A673 (cell line): ENCODE measurements around the gene PHB1. TPM values are rescaled to one million over a fixed set of nuclear protein-coding genes. Genes with fewer than 3 reads are reported as not detected.

Experiments used
- BruUV-seq: library from RNA; stranded (reverse); fragments of 400-500 nt; replicated peaks from 2 replicates; lab custom pipeline; 2021; lab: Mats Ljungman, UMichigan
- CTCF ChIA-PET: fragments of 300-600 bp; sonication (Branson Sonifier 250); formaldehyde crosslinking; loops from one replicate; lab custom pipeline; 2022; ENCODE audit warnings: antibody characterized with exemption; lab: Charles Lee
- POLR2A ChIA-PET: fragments of 300-600 bp; sonication (Branson Sonifier 250); formaldehyde crosslinking; loops from one replicate; lab custom pipeline; 2022; ENCODE audit warnings: antibody characterized with exemption; ENCODE audit not compliant: low non-redundant PET; lab: Charles Lee
- DNase-seq: peaks from one replicate; pipeline ENCODE4 v3.0.0-alpha.2; 2015; ENCODE audit warnings: low spot score
- H3K27ac ChIP-seq: fragments of 200-600 bp; sonication (generic); 2 replicates; pipeline ENCODE4 v1.5.1; 2016; ENCODE audit warnings: mixed run types, low read depth, mild to moderate bottlenecking, mixed read lengths, antibody characterized with exemption, low read length; ENCODE audit not compliant: poor library complexity, severe bottlenecking
- H3K27me3 ChIP-seq: fragments of 200-600 bp; sonication (generic); replicated peaks from 2 replicates; pipeline ENCODE4 v1.6.1; 2017; ENCODE audit warnings: mixed run types, low read depth, mild to moderate bottlenecking, mixed read lengths, antibody characterized with exemption, low read length; ENCODE audit not compliant: insufficient read depth, poor library complexity
- H3K36me3 ChIP-seq: fragments of 200-600 bp; sonication (generic); 2 replicates; pipeline ENCODE4 v1.6.1; 2016; ENCODE audit warnings: mixed run types, mild to moderate bottlenecking, mixed read lengths, antibody characterized with exemption, low read length; ENCODE audit not compliant: insufficient read depth, poor library complexity, severe bottlenecking
- H3K4me1 ChIP-seq: fragments of 200-600 bp; sonication (generic); 2 replicates; pipeline ENCODE4 v1.6.1; 2017; ENCODE audit warnings: mixed run types, mild to moderate bottlenecking, mixed read lengths, antibody characterized with exemption, low read length; ENCODE audit not compliant: insufficient read depth, poor library complexity, severe bottlenecking
- H3K4me3 ChIP-seq: fragments of 200-600 bp; sonication (generic); 2 replicates; pipeline ENCODE4 v1.5.1; 2016; ENCODE audit warnings: low read depth, mixed run types, mild to moderate bottlenecking, mixed read lengths, low read length; ENCODE audit not compliant: poor library complexity, severe bottlenecking
- H3K9me3 ChIP-seq: fragments of 200-600 bp; sonication (generic); 2 replicates; pipeline ENCODE4 v1.6.1; 2016; ENCODE audit warnings: mixed run types, low read depth, mild to moderate bottlenecking, mixed read lengths, antibody characterized with exemption, low read length; ENCODE audit not compliant: poor library complexity, severe bottlenecking
- CTCF ChIP-seq: fragments of 300-800, 200-600 bp; sonication (generic); conservative IDR thresholded peaks from 2 replicates; pipeline ENCODE4 v1.5.1; 2017; ENCODE audit warnings: low read depth, mild to moderate bottlenecking, antibody characterized with exemption, low read length, moderate library complexity, mixed read lengths
- EZH2 ChIP-seq: fragments of 200-600 bp; sonication (generic); IDR thresholded peaks from 2 replicates; pipeline ENCODE4 v1.6.1; 2017; ENCODE audit warnings: borderline replicate concordance, low read depth, mild to moderate bottlenecking, mixed read lengths, antibody characterized with exemption, low read length; ENCODE audit not compliant: poor library complexity, severe bottlenecking
- intact Hi-C: fragments of 100-400 bp; cut with micrococcal nuclease; formaldehyde crosslinking; loops from one replicate; pipeline ENCODE4 v1.10.0; 2022; ENCODE audit not compliant: unreplicated experiment
- total RNA-seq: library from RNA; stranded (reverse); gene quantifications from 2 replicates; pipeline ENCODE4 v1.2.3, GENCODE V29; 2021

The PHB1 gene
- total RNA-seq, 1 experiment from 2014 or later: 451 TPM

DNA sequence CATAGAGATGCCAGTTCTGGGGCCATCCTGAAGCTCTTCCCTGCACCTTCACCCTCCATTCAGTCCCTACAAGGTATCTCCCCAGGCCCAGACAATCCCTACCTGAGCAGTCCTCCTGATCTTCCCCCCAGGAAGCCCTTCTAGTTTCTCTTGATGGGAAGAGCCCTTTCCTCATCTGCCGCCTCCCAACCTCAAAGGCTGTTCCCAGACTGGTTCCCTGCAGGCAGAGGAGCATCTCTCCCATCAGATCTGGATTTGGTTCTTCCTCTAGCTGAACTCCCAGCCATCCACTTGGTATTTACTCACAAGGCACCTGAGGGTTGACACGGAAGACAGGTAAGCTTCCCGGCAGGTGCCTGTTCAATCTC is 24.6 kb upstream of the PHB1 start:
- Histone ChIP-seq H3K27me3 (no peaks in the 10 kb centered on the region), H3K27ac (no peak overlapping the region), H3K9me3 (no peaks in the 10 kb centered on the region), H3K4me1 (no peaks in the 10 kb centered on the region), H3K4me3 (no peak overlapping the region), H3K36me3 (no peaks in the 10 kb centered on the region)
- no TSS peak for BruUV-seq
- DNase-seq: no peak
- TF ChIP-seq CTCF (no peak), EZH2 (no peak)
- POLR2A ChIA-PET: no interaction called here
- CTCF ChIA-PET: no interaction called here
- intact Hi-C loops: loop anchor here (10.0 kb wide), 1 partner anchor 256 kb away; no protein-coding TSS in a partner anchor

GRCh38 chr17:49438436-49439278 is 24.0 kb upstream of the PHB1 start:
- intact Hi-C loops: loop anchor here (10.0 kb wide), 1 partner anchor 256 kb away; no protein-coding TSS in a partner anchor
- Histone ChIP-seq H3K36me3 (no peaks in the 10 kb centered on the region), H3K27ac (no peak overlapping the region), H3K27me3 (no peaks in the 10 kb centered on the region), H3K4me1 (no peaks in the 10 kb centered on the region), H3K9me3 (no peaks in the 10 kb centered on the region), H3K4me3 (no peak overlapping the region)
- no TSS peak for BruUV-seq
- ChIA-PET POLR2A (no interaction called here), CTCF (no interaction called here)
- no peak for TF ChIP-seq EZH2
- TF ChIP-seq CTCF: no peak
- no peak for DNase-seq

DNA sequence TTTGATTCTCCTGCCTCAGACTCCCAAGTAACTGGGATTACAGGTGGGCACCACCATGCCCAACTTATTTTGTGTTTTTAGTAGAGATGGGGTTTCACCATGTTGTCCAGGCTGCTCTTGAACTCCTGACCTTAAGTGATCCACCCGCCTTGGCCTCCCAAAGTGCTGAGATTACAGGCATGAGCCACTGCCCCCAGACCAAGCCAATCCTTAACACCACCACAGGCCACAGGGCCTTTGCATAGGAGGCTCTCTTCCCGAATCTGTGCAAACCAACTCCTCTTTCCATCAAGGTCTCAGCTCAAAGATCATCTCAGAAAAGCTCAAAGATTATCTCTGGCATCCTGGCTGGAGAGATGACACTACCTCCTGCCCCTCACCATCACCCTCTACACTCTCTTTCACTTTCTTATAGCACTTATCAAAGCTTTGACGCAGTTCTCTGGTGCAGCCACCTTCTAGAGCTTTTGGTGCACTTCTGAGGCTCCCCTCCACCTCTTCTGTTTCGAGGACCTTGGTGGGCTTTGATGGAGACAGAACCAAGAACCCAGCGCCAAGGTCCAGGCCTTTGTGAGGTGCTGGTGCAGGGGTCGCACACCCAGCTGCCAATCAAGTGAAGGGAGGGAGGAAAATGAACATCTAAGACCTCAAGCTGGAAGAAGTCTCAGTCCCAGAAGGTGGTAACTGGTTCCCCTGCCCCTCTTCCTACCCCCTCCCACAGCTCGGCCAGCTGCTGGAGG is 23.2 kb upstream of the PHB1 start:
- TF ChIP-seq EZH2 (no peak), CTCF (no peak)
- H3K36me3 ChIP-seq: no peaks in the 10 kb centered on the region
- DNase-seq: no peak
- intact Hi-C loops: loop anchor here (10.0 kb wide), 1 partner anchor 257 kb away; no protein-coding TSS in a partner anchor
- no peak overlapping the region for H3K4me3 ChIP-seq
- no peaks in the 10 kb centered on the region for H3K9me3 ChIP-seq
- H3K4me1 ChIP-seq: no peaks in the 10 kb centered on the region
- H3K27ac ChIP-seq: no peak overlapping the region
- BruUV-seq: no TSS peak
- H3K27me3 ChIP-seq: no peaks in the 10 kb centered on the region
- ChIA-PET POLR2A (no interaction called here), CTCF (no interaction called here)
